GM18520 (cell line): ENCODE measurements around the gene D2HGDH.
"Not testable (repeated sequence)": the region's sequence is repeated elsewhere in the genome, so short reads cannot be mapped to it uniquely, and the experiment has no call there.

Experiments
- ATAC-seq: cut with Tn5 transposase; IDR thresholded peaks from one replicate; pipeline ENCODE4 v1.9.1; 2021; ENCODE audit not compliant: unreplicated experiment

D2HGDH gene

DNA sequence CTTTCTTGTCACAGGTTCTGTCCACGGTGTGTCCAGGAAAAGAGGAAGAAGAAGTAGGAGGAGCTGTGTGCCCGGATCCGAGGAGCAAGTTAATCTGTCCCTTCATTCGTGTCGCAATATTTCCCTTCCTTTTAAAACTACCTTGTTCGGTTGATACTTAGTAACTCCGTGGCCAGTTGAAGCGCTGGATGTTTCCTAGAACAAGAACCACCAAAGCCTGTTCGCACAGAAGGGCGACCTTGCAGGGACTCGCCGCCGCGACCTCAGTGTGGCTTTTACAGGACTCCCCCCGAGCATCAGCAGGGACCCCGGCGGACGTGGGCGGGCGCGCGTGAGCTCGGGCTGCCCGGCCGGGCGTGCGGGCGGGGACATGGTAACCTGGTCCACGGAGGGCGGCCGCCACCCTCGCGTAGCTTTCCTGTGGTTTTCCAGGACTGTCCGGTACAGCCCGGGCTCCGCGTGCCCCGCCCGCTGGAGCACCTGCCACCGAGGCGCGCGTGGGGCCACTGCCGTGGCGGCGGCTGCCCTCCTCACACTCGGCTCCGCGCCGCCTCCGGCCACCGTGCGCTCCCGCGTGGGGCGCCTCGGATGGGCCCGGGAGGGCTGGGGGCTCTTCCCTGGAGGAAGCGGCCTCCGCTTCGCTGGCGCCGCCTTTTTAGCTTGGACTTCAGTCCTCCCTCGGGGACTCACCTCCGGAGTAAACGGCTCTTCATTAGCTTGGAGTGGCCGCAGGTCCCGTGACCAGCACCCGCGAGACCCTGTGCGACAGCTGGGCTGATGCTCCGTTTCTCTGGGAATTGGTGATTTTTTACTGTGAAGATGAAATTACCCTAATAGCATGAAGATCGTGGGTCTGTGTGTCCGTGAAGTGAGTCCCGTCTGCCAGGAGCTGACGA is 9.2 kb upstream of the D2HGDH start:
- ATAC-seq: no peak

DNA sequence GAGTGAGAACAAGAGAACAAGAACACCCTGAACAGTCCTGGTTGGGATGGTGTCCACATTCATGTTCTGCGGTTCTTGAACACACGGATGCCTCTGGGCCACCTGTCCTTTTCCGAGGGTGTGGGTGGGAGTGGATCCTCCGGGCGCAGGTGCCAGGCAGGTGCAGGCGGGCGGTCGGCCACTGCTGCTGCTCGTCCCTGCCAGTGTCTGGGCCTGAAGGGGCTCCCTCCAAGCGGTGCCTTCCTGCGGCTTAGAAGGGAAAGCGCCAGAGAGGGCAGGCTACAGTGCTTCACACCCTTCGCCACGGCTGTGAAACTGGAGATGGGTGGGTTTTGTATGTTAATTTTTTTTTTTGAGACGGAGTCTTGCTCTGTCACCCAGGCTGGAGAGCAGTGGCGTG is 8.0 kb upstream of the D2HGDH start:
- no peak for ATAC-seq

DNA sequence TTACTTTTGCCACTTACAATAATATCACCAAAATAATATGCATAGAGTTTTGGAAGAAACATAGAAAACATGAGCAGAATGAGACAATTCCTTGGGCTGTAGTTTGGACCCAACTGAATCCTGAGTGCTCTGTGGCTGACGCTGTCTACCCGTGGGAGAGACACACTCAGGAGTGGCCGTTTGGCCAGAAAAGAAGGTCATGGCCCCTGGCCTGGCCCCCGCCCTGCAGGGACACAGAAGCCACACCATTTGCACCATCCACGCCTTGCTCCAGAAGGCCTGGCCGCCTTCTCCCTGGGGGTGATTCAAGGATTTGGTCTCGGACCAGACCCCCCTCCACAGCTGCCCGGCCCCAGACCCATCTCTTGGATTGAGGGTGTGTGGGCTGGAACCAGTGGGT is 6.4 kb upstream of the D2HGDH start:
- ATAC-seq: no peak

DNA sequence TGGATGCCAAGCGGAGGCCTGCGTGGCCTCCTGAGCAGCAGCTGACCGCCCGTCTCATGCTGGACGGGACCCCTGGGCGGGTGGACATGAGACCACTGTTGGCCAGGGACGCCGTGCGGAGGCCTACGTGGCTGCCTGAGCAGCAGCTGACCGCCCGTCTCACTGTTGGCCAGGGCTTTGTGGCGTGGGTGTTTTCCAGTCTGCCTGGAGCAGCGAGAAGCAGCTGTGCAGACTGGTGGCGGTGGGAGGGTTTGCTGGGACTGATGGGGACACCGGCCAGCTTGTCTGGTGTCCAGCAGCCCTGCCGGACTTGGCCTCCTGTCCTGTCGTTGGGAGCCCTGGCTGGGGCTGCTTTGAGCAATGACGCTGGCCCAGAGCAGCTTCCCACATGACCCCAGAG is 5.8 kb upstream of the D2HGDH start:
- no peak for ATAC-seq

DNA sequence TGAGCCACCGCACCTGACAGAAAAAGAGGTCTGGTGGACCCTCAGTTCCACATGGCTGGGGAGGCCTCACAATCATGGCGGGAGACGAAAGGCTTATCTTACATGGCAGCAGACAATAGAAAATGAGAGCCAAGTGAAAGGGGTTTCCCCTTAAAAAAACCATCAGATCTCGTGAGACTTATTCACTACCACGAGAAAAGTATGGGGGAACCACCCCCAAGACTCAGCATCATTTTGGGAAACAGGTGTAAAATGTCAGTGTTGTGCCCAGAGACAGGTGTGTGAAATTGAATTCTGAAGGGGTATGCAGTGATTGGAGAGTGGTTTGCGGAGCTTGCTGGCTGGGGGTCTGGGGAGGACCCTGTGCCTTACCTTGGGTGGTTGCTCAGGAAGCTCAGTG is 4.6 kb upstream of the D2HGDH start:
- ATAC-seq: no peak

DNA sequence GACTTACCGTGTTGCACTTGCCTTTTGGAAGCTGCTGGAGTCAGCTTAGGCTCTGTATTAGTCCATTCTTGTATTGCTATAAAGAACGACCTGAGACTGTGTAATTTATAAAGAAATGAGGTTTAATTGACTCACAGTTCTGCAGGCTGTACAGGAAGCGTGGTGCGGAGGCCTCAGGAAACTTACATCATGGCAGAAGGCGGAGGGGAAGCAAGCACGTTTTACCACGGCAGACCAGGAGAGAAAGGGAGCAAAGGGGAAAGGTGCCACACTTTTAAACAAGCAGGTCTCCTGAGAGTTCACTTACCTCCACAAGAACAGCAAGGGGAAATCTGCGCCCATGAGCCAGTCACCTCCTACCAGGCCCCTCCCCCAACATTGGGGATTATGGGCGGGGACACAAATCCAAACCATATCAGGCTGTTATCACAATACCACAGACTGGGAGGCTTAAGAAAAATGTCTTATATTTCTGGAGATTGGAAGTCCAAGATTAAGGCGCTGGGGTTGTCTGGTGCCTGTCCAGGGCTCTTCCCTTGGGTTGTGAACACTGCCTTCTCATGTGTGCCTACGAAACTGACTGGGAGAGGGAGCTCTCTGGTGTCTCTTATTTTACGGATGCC is 3.6 kb upstream of the D2HGDH start:
- no peak for ATAC-seq

DNA sequence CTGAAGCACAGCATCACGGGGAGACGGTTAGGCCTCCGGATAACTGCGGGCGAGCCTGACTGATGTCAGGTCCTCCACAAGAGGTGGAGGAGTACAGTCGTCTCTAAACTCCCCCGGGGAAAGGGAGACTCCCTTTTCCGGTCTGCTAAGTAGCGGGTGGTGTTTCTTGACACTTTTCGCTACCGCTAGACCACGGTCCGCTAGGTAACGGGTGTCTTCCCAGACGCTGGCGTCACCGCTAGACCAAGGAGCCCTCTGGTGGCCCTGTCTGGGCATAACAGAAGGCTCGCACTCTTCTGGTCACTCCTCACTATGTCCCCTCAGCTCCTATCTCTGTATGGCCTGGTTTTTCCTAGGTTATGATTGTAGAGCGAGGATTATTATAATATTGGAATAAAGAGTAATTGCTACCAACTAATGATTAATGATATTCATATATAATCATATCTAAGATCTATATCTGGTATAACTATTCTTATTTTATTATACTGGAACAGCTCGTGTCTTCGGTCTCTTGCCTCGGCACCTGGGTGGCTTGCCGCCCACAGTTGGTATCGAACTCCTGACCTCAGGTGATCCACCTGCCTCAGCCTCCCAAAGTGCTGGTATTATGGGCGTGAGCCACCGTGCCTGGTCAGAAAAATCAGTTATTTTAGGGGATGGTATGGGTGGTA is 1.8 kb upstream of the D2HGDH start:
- not testable (repeated sequence) for ATAC-seq

DNA sequence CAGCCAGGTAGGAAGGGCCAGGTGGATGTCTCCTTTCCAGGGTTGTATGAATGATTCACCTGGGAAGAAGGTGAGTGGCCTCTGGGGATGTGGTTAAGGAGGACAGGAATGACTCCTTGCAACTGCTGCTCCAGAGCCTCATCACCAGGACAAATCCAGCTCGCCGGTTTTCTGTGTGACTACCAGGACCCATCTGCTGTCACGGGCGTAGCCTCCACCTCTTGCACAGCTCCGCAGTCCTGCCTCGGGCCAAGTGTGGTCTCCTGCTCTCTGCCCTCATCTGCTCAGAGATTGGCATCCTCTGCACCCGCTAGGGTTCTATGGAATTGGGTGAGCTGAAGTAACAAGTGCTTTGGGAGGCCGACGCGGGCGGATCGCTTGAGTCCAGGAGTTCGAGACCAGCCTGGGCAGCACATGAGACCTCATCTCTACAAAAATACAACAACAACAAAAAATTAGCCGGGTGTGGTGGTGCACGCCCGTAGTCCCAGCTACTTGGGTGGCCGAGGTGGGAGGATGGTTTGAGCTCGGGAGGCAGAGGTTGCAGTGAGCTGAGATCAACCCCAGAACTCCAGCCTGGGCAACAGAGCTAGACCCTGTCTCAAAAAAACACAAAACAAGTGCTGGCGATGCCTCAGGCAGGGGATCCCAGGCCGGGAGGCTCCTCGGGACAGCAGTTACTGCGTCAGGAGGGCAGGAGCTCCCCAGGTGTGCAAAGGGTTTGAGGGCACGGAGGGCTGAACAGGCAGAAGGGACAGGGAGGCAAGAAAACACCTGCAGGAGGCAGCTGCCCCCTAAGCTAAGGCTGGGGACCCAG is 831 bp upstream of the D2HGDH start:
- ATAC-seq: no peak

DNA sequence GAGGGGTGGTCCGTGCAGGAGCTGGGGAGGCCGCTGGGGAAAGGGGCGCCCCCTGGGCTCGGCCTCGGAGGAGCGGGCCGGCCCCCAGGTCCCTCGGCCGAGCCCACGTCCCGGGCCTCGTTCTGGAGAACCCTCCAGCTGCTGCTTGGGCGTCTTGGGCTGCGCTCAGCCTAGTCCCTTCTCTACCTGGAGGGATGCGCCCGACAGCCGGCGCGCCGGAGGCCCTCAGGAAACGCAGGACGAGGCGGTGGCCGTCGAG is 293 bp upstream of the D2HGDH start:
- no peak for ATAC-seq

DNA sequence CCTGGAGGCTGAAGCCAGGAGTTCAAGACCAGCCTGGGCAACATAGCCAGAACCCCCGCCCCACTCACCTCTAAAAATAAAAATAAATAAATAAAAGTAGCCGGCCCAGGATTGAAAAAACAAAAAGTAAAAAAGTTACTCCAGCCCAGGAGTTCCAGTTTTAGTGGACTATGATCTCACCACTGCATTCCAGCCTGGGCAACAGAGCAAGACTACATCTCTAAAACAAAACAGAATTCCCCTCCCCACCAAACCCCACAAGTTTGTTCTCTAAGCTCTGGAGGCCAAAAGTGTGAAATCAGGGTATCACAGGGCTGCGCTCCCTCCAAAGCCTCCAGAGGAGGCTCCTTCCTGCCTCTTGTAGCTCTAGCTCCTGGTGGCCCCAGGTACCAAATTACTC is 1.7 kb downstream of the D2HGDH start:
- no peak for ATAC-seq

DNA sequence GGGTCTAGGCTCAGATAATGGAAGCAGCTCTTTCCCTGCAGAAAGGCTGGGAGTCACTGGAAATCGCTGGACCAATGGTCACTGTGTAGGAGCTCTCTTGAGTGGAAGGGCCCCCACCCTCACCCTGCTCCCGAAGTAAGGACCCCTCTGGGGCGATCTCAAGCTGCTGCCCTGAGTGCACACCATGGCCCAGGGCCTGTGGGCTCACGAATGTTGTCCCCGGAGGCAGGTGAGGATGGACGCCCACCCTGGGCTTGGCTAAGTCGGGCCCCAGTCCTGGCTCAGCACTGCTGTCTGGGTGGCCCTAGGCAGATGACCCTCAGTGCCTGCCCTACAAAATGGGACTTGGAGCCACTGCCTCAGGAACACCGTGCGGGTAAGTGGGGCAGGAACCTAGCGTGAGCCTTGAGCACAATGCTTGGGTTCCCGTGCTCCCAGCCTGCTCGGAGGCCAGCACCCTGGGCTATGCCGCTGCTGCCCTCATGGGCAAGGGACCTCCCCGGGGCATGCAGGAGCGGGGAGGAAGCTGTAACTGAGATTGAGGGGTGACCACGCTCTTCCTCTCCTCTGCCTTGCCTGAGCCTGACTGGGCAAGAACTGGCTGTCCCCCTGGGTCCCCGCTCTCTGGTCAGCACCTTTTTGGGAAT is 3.7 kb downstream of the D2HGDH start:
- ATAC-seq: no peak

DNA sequence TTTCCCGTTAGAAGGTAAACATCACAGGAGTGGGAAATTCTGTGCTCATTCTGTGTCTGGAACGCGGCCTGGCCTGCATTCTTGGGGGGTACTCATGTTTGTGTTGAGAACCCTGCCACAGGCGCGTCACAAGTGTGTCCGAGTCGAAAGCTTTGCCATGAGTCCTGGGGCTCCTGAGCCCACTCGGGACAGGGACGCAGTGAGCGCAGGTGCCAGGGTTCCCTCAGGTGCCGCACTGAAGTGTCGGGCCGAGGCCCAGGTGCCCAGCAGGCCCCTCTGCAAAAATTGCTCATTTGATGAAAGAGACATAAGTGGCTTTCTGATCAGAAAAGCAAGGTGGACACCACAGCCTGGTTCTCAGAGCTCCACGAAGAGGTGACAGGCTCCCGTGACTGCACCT is 4.7 kb downstream of the D2HGDH start:
- ATAC-seq: no peak

DNA sequence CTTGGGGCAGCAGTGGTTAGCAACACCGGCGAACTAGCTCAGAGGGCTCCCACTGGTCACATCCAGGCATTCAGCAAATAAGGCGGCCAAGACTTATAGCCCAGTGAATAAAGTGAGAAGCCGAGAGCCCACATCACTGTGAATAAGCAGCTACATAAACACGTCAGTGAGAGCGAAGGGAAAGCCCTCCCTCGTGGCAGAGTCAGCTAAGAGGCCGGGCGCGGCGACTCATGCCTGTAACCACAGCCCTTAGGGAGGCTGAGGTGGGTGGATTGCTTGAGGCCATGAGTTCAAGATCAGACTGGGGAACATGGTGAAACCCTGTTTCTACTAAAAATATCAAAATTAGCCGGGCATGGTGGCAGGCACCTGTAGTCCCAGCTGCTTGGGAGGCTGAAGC is 5.2 kb downstream of the D2HGDH start:
- no peak for ATAC-seq

DNA sequence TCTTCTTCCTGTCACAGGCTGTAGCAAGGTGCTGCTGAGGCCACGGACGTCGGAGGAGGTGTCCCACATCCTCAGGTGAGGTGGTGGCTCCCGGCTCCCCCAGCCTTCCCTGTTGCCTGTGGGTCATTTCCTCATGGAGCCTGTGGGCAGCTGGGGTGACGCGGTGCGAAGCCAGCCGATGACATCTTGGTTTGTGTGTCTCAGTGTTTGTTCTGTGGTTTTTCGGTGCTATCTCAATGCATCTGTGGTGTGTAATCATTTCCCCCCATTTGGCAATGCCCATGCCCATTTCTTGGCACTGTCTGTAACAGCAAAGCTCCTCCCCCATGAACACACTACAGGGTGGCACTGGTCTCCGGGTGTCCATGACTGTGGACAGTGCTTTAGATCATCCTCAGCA is 6.6 kb downstream of the D2HGDH start:
- ATAC-seq: no peak

DNA sequence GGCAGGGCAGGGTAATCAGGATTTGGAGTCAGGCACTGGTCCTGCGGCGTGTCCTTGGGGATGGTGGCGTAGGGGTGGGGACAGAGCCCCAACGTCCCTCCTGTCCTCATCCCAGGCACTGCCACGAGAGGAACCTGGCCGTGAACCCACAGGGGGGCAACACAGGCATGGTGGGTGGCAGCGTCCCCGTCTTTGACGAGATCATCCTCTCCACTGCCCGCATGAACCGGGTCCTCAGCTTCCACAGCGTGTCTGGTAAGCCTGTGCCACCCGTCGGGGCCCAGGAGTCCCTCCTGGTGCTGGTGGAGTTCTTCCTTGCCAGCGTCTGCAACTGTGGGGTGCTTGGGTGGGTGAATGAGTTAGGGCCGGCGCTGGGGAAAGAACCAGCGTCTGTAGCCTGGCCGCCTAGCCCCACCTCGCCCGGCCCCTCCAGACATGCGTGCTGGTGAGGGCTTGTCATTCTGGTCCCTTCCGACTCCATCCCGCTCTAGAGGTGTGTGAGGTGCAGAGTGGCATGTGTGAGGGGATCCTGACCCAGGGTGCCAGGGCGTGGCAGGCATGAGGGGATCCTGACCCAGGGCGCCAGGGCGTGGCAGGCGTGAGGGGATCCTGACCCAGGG is 8.0 kb downstream of the D2HGDH start:
- ATAC-seq: no peak

DNA sequence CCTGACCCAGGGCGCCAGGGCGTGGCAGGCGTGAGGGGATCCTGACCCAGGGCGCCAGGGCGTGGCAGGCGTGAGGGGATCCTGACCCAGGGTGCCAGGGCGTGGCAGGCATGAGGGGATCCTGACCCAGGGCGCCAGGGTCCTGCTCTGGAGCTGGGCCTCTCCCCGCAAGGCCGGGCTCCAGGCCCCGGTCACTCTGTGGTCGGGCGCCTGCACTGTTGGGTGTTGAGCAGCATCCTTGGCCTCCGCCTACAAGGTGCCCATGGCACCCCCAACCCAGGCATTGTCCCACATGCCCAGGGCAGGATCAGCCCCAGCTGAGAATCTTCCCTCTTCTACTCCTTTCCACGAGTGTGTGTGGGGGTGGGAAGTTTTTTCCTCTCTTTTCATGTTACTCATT is 8.6 kb downstream of the D2HGDH start:
- not testable (repeated sequence) for ATAC-seq

DNA sequence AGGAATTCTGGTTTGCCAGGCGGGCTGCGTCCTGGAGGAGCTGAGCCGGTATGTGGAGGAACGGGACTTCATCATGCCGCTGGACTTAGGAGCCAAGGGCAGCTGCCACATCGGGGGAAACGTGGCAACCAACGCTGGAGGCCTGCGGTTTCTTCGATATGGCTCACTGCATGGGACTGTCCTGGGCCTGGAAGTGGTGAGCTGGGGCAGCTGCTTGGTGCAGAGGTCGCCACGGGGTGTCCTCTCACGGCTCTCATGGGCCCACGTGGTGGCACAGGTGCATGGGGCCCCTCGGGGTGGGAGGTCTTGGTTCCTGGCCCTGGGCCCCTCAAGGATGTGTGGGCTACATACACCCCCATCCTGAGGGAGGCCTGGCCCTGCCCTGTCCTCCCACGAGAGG is 9.2 kb downstream of the D2HGDH start:
- ATAC-seq: no peak

DNA sequence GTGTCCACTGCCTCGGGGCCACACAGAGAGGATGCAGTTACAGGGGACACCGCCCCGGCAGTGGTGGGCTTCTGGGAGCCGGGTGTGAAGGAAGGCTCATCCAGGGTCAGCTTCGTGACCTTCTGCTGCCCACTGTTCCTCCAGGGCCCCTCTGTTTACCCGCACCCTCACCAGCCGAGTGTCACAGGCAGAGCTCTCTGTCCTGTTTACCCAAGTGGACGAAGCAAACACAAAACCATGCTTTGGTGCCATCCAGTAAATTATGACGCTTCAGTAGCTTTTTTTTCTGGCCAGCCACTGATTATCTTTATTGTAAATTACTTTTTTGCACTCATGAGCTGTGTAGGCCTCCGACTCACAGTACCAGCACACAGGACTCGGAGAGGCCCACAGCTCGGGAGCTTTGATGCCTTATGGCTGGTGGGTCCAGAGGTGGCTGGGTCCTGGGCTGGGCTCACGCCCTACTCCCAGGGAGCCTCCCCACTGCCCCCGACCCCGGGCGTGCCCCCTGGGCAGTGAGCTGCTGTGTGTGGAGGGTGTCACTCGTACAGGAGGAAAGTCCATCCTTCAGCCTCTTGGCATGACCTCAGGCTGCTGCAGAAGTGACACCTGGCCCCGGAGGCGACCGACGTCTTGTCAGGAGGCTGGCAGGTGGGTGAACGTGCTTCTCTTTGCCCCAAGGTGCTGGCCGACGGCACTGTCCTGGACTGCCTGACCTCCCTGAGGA is 9.8 kb downstream of the D2HGDH start:
- no peak for ATAC-seq

DNA sequence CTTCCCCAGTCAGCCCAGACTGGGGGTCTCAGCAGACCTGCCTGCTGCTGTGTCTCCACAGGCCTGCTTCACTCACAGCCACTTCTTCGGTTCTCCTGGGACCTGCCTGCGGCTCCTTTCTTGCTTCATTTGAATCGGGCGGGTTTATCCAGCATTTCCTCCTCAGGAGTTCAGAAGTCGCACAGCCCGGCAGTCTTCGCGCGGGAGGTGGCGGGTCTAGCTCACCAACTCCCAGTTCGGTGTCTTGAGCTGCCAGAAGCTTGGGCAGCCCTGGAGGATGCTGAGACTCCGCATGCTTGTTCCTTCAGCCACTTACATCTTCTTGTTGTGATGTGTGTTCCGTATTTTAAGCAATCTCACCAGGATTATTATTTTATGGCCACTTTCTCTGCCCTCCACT is 10.8 kb downstream of the D2HGDH start:
- ATAC-seq: no peak

DNA sequence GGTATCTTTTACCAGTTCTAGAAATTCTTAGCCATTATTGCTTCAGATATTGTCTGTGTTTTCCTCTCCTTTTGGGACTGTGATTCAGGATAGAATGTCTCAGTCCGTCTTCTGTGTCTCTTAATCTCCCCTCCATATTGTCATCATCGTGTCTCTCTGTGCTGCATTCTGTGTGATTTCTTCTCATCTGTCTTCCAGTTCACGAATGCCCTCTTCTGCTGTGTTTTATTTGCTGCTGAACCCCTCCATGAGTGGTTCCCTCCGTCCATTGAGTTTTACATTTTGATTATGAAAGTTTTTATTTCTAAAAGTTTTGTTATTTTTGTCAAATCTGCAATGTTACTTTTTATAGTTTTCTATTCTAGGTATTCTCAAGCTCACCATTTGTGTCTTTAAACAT is 11.7 kb downstream of the D2HGDH start:
- no peak for ATAC-seq
